Measurements from ENCODE around the gene EDC4.
"Not testable (repeated sequence)": the region's sequence is repeated elsewhere in the genome, so short reads cannot be mapped to it uniquely, and the experiment has no call there.

The EDC4 gene

DNA sequence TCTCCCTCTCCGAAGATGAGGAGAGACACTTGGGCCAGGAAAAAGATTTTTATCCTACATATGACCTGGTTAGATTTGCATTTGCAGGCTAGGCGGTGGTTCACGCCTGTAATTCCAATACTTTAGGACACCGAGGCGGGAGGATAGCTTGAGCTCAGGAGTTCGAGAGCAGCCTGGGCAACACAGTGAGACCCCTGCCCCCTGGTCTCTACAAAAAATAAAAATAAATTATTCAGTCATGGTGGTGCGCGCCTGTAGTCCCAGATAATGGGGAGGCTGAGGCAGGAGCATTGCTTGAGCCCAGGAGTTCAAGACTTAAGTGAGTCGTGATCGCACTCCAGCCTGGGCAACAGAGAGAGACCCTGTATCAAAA, 38.6 kb upstream of the EDC4 start:
- no peak for TF ChIP-seq CTCF (conservative IDR thresholded peaks at IDR 0.05)
- no peak for TF ChIP-seq ZFX (IDR thresholded peaks at IDR 0.05)
- H3K27ac ChIP-seq: no peak overlapping the region

DNA sequence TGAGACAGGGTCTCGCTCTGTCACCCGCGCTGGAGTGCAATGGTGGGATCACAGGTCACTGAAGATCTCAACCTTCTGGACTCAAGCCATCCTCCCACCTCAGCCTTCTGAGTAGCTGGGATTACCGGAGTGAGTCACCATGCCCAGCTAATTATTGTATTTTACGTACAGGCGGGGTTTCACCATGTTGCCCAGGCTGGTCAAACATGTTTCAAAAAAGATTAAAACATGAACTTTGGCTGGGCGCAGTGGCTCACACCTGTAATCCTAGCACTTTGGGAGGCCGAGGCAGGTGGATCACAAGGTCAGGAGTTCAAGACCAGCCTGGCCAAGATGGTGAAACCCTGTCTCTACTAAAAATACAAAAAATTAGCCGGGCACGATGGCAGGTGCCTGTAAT, 35.7 kb upstream of the EDC4 start:
- not testable (repeated sequence) for H3K27ac ChIP-seq

- H3K27ac ChIP-seq: no peak overlapping the region
- no peak for TF ChIP-seq ZFX (IDR thresholded peaks at IDR 0.05)
- no peak for TF ChIP-seq CTCF (conservative IDR thresholded peaks at IDR 0.05)
Observed at GRCh38 chr16:67837811-67838210, 35.0 kb upstream of the EDC4 start.

GRCh38 chr16:67841198-67841815, 31.5 kb upstream of the EDC4 start:
- TF ChIP-seq ZFX (IDR thresholded peaks at IDR 0.05): no peak
- no peak for TF ChIP-seq CTCF (conservative IDR thresholded peaks at IDR 0.05)
- peak overlapping the region; percentile 98 for H3K27ac ChIP-seq

GRCh38 chr16:67841816-67842508, 30.9 kb upstream of the EDC4 start, which contains the start of gene THAP11:
Gene THAP11 (plus strand): TSS chr16:67842320. CDS start chr16:67842555, 235 bp downstream.
- H3K27ac ChIP-seq: peak within 1 kb of the TSS; percentile 98
- TF ChIP-seq CTCF (conservative IDR thresholded peaks at IDR 0.05) (peak; percentile 91), ZFX (IDR thresholded peaks at IDR 0.05) (peak; percentile 97)

- peak overlapping the region; percentile 98 for H3K27ac ChIP-seq
- TF ChIP-seq ZFX (IDR thresholded peaks at IDR 0.05) (peak; percentile 78), CTCF (conservative IDR thresholded peaks at IDR 0.05) (no peak; the same call in 1 of the 2 replicates)
Observed at GRCh38 chr16:67842509-67843342, 30.1 kb upstream of the EDC4 start.

- H3K27ac ChIP-seq: peak overlapping the region; percentile 98
- TF ChIP-seq ZFX (IDR thresholded peaks at IDR 0.05): no peak
- TF ChIP-seq CTCF (conservative IDR thresholded peaks at IDR 0.05): no peak; the same call in 1 of the 2 replicates
Observed at GRCh38 chr16:67843343-67843765, 29.5 kb upstream of the EDC4 start.

All from C4-2B (cell line).